DND-41 (cell line): ENCODE data around the gene ADRA2B.

Experiments used
- EZH2 ChIP-seq: IDR thresholded peaks from 3 replicates; pipeline ENCODE4 v1.6.1; 2012; ENCODE audit warnings: borderline replicate concordance, low read depth, mild to moderate bottlenecking, moderate library complexity, low read length, inconsistent platforms; ENCODE audit not compliant: severe bottlenecking
- TF ChIP-seq, protein P1 (sequence below): IDR thresholded peaks from 2 replicates; pipeline ENCODE4 v1.5.1; 2012; ENCODE audit warnings: borderline replicate concordance, low read length, moderate library complexity, mild to moderate bottlenecking; ENCODE audit not compliant: poor library complexity, severe bottlenecking; ENCODE audit errors: extremely low read depth

DNA sequence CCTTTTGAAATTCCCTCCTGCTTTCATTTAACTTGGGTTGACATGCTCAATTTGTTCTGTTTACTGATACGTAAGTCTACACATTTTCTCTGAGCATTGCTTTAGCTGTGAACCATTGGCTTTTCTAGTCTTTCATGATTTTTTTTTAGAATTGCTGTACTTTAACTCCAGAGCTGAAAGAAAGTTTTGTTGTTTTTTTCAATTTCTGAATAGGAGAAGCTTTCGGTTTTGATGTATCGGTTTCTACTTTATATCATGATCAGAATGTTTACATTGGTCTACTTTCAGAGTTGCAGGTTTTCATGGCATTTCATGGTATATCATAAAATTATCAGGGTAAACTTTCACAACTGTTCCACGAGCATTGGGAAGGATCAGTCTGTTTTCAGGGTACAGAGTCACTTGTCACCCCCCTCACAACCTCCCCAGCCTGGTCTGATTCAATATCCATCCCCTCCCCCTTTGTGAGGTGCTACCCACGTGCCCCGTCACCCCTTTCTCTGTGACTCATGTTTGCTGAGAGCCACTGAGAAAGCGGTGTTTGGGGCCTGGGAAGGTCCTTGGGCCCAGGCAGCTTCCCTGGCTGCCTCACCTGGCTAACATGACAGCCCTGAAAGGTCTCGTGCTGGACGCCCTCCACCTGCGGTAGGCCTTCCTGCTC lies 14.9 kb upstream of the ADRA2B start:
- TF ChIP-seq, protein P1, sequence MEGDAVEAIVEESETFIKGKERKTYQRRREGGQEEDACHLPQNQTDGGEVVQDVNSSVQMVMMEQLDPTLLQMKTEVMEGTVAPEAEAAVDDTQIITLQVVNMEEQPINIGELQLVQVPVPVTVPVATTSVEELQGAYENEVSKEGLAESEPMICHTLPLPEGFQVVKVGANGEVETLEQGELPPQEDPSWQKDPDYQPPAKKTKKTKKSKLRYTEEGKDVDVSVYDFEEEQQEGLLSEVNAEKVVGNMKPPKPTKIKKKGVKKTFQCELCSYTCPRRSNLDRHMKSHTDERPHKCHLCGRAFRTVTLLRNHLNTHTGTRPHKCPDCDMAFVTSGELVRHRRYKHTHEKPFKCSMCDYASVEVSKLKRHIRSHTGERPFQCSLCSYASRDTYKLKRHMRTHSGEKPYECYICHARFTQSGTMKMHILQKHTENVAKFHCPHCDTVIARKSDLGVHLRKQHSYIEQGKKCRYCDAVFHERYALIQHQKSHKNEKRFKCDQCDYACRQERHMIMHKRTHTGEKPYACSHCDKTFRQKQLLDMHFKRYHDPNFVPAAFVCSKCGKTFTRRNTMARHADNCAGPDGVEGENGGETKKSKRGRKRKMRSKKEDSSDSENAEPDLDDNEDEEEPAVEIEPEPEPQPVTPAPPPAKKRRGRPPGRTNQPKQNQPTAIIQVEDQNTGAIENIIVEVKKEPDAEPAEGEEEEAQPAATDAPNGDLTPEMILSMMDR, result no peak
- TF ChIP-seq EZH2, result no peak
